Fibroblast of skin of left quadriceps (primary cell): Measurements from ENCODE around the gene ELFN2.

ENCODE experiments used
- DNase-seq, 2 experiments: peaks; one replicate each; pipeline ENCODE4 v3.0.0-alpha.2; 2013; ENCODE audit warnings: low read depth in 2 of 2

ELFN2 gene

DNA sequence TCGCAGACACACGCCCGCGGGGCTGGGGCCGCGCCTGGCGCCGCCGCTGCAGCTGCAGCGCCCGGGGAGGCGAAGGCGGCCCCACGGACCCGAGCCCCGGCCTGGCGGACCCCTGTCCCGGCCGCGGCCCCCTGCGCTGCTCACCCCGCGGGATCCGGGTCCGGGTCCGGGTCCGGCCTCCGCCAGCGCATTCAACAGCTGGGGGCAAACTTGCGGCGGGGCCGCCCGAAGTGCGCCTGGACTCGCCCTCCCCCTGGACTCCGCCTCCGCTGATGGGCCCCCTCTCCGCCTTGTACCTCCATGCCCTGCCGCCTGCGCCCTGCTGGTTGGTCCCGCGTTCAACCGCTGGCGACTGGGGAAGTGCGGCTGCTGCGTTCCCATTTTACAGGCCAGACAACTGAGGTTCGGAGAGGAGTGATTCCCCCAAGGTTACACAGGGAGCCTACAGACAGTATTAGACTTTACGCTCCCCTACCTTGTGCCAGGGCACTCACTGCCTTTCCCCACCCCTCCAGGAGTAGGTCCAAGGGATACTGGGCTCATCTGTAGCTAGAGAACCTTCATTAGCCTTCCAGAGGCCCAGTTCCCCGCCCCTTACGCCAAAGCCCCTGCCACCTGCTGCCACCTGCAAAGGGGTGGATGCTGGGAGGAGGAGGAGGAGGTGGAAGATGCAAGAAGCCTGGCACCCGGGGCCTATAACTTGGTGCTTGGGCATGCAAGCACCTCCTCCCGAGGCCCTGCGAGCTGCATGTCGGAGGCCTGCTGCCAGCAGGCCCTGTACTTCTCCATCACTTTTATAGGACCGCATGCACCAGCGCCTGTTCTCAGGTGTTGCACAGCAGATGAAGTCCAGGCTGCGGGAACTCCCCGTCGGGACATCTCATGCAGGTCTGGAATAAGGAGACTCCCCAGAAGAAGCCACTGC lies 694 bp upstream of the ELFN2 start:
- DNase-seq: no peak

DNA sequence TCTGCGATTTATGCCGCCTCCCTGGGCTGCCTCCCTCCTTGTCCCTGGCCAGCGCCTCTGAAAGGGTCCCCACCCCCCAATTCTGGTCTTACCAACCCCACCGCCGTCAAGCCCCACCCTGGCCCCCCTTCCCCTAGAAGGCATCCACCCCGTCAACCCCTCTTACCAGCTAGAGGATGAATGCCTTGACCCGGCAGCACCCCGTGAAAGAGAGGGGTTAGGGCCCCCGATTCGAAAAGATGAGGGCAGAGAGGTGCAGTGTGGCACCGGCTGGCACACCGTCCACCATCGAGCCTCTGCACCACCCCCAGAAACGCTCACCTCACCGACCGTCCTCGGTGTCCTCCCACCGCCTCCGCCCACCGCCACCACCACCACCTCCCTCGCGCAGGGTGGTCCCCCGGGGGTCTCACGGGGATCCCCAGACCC lies 559 bp downstream of the ELFN2 start:
- no peak for DNase-seq

DNA sequence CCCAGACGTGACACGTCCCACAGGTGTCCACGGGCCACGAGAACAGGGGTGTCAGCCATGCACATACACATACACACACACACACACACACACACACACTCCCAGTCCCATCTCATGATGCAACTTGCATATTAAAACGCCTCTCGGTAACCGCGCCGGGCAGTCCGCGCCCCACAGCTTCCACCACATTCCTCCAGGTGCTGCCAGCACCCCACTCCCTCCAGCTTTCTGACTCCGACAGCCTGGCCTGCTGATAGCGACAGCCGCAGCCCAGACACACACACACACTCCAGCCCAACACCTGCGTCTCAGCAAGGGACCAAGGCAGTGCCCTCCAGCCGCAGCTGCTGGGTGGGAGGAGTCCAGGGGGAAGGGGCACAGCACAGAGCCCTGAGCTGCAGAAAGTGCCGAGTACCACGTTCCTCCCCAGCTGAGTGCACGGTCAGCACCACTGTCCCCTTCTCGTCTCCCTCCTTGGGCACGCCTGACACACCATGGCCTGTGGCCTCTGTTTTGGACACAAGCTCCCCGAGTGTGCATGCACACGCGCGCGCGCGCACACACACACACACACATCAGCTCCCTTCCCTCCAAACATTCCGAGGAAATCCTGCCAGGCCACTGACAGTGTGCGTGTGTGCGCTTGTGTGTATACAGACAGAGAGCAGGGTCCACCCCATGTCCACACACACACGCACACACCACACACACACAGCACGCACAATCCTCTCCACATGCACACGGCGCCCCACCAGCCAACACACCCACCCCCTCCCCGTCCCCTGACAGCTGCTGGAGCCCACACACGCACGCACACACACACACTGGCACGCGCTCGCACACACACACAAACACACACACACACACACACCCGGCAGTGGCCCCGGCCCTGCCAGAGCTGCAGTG lies 1.2 kb downstream of the ELFN2 start:
- DNase-seq: no peak

DNA sequence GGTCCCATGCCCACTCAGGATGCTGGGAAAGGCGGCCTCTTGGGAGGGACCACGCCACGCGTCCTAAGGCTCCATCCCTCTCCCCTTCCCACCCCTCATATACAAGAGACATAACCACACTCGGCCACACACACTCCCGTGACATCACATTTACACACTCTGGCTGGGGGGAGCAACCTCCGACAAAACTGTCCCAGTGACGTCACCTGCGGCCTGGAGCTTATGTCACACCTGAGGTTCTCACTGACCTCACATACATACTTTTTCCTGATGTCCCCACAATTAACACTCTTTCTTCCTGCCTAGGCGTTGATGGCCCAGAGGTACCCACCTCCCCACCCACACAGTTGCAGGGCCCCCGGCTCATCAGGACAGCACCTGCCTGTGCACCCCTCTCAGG lies 1.9 kb downstream of the ELFN2 start:
- no peak for DNase-seq

DNA sequence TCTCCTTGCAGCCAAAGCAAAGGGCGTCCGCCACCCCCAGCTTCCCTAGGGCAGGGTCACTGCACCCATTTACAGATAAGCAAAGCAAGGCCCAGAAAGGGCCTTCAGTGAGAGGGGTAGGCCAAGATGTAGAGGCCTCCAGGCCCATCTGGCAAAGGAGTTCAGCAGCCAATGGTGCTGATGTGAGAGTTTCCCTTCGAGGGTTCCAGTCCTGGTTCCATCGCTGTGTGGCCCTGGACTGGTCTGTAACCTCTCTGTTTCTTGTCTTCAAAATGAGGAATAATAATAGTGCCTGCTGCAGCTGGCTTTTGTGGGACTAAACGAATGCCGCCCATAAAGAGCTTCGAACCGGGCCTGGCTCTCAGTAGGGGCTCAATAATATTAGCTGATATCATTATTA lies 4.0 kb downstream of the ELFN2 start:
- no peak for DNase-seq

DNA sequence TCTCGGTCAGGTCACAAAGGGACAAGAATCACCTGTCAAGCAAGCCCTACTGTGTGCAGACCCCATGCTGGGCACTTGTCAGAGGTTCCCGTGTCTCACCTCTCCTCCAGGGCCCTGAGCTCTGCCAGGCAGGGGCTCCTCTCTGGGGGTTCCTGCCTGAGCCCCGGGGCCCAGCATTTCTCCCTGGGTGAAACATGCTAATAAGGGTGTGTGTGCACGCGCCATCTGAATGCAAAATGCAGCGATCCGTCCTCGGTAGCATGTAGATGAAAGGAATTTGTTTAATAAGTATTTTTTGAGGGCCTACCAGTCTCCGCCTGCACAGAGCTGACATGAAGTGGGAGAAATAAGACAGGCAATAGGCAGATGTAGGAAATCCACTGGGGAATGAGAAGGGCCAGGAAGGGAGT lies 5.8 kb downstream of the ELFN2 start:
- no peak for DNase-seq

DNA sequence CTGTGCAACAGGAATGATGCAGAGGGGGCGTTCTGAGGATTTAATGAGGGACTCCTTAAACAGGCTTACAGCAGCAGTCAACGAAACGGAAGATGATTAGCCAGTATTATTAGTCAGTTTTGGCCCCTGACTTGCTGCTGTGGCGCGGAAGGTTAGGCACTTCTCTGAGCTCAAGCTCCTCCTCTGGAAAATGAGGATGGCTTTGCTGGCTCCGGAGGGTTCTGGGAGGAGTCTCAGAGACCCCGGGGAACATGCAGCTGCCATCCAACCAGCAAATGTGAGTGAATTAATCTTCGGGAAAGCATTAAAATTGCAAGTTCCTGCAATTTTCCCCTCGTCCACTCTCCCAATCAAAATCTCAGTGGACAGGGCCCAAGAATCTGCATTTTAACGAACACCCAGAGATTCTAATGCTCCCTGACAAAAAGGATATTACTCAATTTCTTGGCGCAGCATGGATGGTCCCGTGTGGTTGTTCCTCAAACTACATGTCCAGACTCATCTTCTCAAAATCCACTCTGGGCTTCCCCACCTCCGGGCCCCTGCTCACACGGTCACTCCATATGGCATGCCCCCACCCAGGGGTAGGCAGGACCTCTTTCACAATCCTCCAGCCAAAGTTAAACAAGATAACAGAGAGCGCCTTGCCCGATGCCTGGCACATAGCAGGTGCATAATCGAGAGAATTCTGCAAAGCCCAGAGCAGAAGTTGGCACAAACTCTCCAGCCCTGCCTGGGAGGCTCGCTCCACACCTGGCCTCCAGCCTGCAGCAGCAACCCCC lies 6.4 kb downstream of the ELFN2 start:
- no peak for DNase-seq

DNA sequence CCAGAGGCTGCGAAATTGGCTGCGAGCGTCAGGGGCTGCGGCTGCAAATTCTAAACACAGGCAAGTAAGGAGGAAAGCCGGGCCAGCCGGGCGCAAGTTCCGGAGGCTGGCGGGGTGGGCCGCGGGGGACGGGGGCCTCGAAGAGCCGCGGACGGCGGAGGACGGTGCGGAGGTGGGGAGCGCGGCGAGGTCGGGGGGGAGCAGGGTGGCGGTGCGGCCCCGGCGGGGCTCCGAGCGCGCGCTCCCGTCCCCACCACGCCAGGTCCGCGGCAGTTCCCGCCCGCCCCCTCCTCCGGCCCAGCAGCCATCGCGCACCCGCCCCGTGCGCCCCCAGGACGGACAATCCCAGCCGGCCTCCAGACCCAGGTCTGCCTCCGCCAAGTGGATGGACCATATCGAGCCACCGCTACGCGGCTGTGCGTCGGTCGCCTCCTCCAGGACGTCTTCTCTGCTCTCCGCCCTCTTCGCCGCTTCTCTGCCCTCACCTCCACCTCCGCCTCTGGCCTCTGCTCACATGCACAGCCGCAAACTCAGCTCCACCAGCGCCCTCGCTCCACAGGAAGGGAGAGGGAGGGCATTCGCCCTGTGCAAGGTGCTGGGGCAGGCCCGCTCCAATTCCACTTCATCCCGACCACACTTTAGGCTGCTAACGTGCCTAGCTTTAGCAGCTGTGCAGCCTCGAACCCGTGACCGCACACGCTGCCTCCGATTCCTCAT lies 7.2 kb downstream of the ELFN2 start:
- DNase-seq: no peak

DNA sequence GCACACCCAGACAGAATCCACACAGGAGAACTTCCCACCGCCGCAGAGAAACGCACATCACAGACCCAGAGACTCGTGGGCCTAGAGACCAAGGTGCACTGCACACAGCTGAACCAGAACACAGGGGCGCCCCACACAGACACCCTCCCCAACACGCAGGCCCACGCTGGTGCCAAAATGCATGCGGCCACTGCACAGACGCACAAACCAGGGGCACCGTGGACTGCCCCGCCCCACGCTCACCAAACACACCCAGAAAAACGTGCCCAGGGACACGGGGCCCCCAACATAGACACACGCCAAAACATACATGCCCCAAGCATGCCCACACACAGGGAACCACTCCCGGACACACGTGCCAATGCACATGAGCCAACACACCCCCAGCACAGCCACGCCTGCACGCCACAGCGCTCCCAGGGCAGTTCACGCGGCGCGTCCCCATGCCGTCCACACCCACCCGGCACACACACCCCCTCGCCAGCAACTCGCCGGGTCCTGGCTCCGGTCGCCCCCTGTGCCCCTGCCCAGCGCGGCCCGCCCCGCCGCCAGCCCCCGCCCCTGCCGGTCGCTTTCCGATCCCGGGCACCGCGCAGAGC lies 7.8 kb downstream of the ELFN2 start:
- no peak for DNase-seq

DNA sequence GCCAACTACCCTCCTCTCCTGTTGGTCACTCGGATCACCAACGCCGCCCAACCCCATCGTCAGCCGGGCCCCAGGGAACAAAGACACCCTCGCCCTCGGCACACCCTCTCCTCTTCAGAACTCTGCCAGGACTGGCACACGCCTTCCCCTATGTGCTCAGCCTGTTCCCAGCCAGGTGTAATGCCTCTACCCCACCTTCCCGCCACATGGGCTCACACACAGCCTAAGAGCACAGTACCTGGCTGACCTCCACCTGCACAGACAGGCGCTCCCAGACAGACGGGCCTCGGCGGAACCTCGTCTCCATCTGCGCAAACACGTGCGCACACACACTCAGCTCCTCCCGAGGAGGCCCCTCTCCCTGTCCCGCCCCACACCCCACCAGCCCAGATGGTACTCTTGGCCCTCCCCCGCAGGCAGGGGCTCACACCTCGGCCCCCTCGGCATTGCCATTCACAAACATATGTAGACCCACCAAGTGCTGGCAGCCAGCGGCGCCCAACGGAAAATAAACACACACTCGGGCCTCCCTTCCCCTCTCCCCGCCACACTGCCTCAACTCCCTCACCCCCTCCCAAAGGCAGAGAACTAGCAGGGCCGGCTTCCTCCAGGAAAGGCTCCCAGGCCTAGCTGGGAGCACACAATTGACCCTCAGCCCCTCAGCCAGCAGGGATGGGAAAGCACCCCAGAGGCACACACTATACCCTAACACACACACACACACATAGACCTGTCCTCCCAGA lies 8.5 kb downstream of the ELFN2 start:
- DNase-seq: no peak

DNA sequence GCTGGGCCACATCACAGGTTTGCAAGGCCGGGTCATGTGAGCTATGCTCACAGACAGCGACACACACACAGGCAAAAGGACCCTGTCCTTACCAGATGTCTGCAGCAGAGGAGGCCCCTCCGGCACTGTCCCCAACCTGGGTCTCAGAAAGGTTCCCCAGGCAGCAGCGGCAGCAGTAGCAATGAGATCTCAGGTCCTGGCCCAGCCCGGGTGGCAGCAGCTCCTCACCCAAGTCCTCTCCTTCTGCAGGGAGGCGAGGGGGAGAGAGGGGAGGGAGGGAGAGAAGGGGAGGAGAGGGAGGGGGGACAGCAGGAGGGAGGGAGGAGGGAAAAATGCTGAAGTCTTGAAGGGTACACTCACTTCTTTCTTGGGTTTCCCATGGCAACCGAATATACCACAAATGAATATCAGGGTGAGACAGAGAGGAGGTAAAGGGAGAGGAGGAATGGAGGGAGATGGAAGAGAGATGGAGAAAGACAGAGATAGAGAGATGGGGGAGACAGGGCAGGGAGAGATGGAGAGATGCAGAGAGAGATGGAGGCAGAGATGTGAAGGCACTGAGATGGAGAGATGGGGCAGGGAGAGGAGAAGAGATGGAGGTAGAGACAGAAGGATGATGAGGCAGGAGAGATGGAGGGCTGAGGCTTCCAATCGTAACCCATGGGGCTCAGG lies 9.5 kb downstream of the ELFN2 start:
- no peak for DNase-seq

DNA sequence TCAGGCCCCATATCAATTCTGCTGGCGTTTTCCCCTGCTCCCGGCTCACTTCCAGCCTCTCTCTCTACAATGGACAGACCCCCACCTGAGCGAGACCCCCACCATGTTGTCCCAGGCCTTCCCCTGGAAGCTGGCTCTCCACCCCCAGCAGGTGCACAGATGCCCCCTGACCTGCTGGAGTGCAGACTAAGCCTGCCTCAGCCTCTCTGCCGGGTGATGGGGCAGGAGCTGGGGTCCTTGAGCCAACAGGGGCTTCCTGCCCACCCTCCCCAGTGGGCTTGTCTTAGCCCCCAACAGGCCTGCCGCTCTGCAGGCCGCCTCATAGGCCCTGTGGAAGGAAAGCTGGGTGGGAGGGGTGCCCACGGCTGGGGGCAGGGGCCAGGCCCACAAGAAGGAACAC lies 10.0 kb downstream of the ELFN2 start:
- no peak for DNase-seq

DNA sequence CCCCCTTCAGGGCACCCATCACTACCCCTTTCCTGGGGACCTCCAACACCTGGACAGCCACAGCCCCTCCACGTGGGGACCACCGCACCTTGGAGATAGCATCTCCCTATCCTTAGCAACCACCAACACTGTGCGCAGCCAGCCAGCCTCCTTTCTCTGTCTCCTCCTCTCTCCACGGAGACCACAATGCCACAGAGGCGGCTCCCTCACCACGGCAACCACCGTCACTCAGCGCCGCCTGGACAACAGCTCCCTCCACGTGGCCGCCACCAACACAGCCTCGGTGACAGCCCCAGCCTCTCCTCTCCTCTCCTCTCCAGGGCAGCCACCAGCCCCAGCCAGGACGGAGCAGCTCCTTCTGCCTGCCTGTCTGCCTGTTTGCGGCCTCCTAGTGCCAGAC lies 10.5 kb downstream of the ELFN2 start:
- no peak for DNase-seq

DNA sequence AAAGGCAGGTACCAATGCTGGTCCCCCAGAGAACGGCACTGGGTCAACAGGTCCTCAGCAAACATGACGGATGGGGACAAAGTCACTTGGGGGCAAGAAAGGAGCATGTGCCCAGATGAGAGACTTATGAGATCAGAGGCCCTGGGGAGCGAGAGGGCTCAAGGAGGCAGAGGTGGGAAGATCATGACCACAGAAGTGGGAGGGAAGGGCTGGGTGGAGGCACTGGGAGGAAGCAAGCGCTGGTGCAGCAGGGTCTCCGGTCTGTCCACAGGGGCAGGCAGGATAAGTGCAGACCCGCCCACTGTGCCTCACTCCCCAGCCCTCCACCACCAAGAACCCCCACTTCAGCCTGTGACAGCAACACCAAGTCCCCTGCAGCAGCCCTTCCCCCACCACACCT lies 10.9 kb downstream of the ELFN2 start:
- DNase-seq: no peak

DNA sequence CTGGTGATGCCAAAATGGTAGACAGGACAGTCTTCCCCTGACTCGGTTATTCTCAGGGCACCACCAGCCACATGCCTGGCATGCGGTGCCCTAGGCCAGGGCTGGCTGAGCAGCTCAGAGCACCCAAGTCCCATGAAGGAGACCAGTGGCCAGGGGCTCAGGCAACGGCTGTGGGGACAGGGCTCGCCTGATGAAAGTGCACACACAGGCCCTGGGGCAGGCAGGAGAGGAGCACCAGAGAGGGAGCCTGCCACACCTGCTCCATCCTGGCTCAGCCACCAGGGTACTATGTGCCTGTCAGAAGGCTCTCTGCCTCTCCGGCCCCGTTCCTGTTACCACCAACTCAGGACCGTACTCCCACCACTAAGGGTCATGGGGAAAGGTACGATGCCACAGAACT lies 12.1 kb downstream of the ELFN2 start:
- DNase-seq: no peak

DNA sequence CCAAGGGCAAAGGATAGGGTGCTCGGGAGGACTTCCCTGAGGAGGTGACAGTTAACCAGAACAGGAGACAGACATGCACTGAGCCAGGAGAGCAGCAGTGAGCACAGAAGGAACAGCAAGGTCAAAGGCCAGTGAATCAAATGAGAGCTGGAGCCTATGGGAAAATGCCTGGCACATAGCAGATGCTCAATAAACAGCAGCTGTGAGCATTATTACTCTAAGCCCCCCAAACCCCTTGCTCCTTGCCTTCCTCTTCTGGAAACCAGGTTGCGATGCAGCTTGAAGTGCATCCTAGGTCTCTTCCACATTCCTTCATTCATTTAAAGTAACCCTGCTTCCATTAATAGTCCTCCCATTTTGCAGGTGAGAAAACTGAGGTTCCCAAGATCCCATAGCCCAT lies 13.0 kb downstream of the ELFN2 start:
- DNase-seq: no peak

DNA sequence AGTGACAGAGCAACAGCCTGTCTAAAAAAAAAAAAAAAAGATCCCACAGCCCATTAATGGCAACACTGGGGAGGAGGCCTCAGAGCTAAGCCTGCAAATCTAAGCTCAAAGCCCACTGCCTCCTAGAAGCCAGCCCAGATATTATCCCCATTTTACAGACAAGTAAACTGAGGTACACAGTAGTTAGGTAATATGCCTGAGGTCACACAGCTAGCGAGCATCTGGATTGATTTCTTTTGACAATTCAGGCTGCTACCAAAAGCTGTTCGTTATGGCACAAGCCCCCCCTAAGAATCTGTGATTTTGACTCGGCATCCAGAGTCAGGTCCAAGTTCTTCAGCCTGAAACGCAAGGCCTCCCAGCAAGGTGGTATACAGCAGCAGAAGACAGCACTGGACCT lies 13.7 kb downstream of the ELFN2 start:
- no peak for DNase-seq

DNA sequence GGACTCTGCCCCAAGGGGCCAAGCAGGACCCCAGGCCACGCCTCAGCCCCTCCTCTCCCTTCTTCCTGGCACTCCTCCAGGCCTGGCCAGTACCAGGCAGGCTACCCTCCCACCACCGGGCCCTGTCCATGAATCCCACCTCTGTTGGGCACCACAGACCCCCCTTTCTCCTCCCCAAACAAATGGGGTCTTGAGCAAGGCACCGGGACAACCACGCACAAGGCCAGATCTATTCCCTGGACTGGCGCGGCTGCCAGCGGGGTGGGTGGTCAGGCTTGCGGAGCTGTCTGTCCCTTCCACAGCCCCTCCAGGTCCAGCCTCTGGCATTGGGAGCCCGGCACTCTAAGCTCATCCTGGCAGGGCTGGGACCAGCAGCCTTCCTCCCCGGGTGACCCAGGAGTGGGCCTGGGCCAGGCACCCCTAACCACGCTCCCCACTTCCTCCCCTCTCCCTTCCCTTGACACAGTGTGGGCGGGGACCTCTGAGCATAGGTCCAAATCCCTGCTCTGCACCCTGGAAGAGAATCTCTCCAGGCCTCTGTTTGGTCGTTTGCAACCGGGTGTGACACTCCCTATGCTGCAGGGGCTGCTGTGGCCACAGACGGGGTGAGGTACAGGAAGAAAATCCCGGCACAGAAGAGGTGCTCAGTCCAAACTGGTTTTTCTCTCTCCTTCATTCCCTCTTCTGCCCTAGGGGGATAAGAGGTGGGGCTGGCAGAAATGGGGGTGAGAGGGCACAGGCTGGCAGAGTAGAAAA lies 14.6 kb downstream of the ELFN2 start:
- no peak for DNase-seq

DNA sequence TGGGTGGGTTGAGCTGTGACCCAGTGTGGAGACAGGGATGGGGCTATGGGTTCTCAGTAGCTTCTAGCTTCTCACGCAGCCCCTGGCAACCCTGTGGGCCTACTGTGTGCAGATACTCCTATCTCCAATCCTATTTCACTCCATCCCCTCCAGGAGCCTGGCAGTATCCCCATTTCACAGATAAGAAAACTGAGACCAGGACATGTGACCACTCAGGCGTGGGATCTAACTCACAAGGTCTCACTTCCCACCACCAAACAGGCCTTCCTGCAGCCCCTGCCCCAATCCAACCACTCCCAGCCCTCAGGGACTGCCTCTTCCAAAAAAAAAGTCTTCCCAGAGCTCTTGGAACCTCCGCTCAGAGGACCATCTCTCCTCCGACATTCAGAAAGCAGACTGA lies 15.6 kb downstream of the ELFN2 start:
- no peak for DNase-seq
